B cell (primary cell): ENCODE data around the gene CLCF1. TPM values are rescaled to one million over a fixed set of nuclear protein-coding genes. Genes with fewer than 3 reads are reported as not detected.

Source experiments
- ATAC-seq: fragments of 200-7000 bp; cut with Tn5 transposase; one replicate; pipeline ENCODE4 v1.10.0; 2021; ENCODE audit warnings: low read depth, mild to moderate bottlenecking, moderate number of reproducible peaks, moderate library complexity
- CTCF ChIA-PET: fragments of 350-600 bp; sonication (Branson Sonifier 250); formaldehyde crosslinking; loops from one replicate; lab custom pipeline; 2021; ENCODE audit warnings: antibody characterized with exemption, inconsistent platforms; lab: Charles Lee
- POLR2A ChIA-PET: fragments of 350-600 bp; sonication (Branson Sonifier 250); formaldehyde crosslinking; loops from one replicate; lab custom pipeline; 2021; ENCODE audit warnings: antibody characterized with exemption; lab: Charles Lee
- DNase-seq: peaks from one replicate; pipeline ENCODE4 v3.0.0; 2013
- H2AFZ ChIP-seq: 2 replicates; pipeline ENCODE4 v1.6.1; 2012; ENCODE audit warnings: mild to moderate bottlenecking, low read depth, low read length; ENCODE audit not compliant: insufficient read depth, poor library complexity, severe bottlenecking
- H3K27ac ChIP-seq, 2 donors: 1 replicate in 1 of 2; 2 replicates in 1 of 2; pipeline ENCODE4 v1.5.1; 2012 to 2013; ENCODE audit warnings: low read length in 2 of 2, mild to moderate bottlenecking in 2 of 2, moderate library complexity in 1 of 2
- H3K27me3 ChIP-seq, 4 experiments: fragments of 200-600 bp in 1 of 4; sonication (generic) in 1 of 4; replicated peaks in 1 of 4; 1 replicate in 2 of 4; 2 replicates in 2 of 4; pipeline versions ENCODE4 v1.6.1 to v1.7.0; 2013 to 2016; ENCODE audit warnings: low read length in 3 of 4, mild to moderate bottlenecking in 2 of 4, mixed read lengths in 1 of 4, moderate library complexity in 1 of 4; ENCODE audit not compliant: insufficient read depth in 4 of 4, control insufficient read depth in 3 of 4; ENCODE audit errors: control extremely low read depth in 1 of 4
- H3K36me3 ChIP-seq, 2 experiments: replicated peaks in 1 of 2; 1 replicate in 1 of 2; 2 replicates in 1 of 2; pipeline versions ENCODE4 v1.6.1 to v1.7.1; 2013; ENCODE audit warnings: low read length in 1 of 2; ENCODE audit not compliant: insufficient read depth in 2 of 2, control insufficient read depth in 1 of 2; ENCODE audit errors: control extremely low read depth in 1 of 2, extremely low read depth in 1 of 2
- H3K4me1 ChIP-seq, 2 donors: fragments of 200-600 bp in 1 of 2; sonication (generic) in 1 of 2; 1 replicate in 1 of 2; 2 replicates in 1 of 2; pipeline versions ENCODE4 v1.5.1 to v1.6.1; 2013 to 2017; ENCODE audit warnings: low read length in 2 of 2; ENCODE audit not compliant: control insufficient read depth in 2 of 2, insufficient read depth in 2 of 2
- H3K4me2 ChIP-seq: replicated peaks from 2 replicates; pipeline ENCODE3; 2012; ENCODE audit warnings: mild to moderate bottlenecking, low read depth, low read length; ENCODE audit not compliant: poor library complexity, severe bottlenecking
- H3K4me3 ChIP-seq, 5 experiments: fragments of 200-600 bp in 1 of 5; sonication (generic) in 1 of 5; 1 replicate in 3 of 5; 2 replicates in 2 of 5; pipeline versions ENCODE4 v1.5.1 to v1.7.0; 2011 to 2016; ENCODE audit warnings: low read length in 4 of 5, mild to moderate bottlenecking in 4 of 5, low read depth in 2 of 5, control low read depth in 1 of 5, moderate library complexity in 1 of 5; ENCODE audit not compliant: insufficient read depth in 1 of 5; ENCODE audit errors: control extremely low read depth in 1 of 5, extremely low read depth in 1 of 5
- H3K79me2 ChIP-seq: fragments of 200-600 bp; sonication (generic); one replicate; pipeline ENCODE4 v1.6.0; 2016; ENCODE audit warnings: low read length; ENCODE audit not compliant: control insufficient read depth, insufficient read depth
- H3K9ac ChIP-seq: fragments of 200-600 bp; sonication (generic); 2 replicates; pipeline ENCODE4 v1.6.1; 2017; ENCODE audit warnings: mild to moderate bottlenecking, low read length, moderate library complexity
- H3K9me3 ChIP-seq, 3 donors: one replicate each; pipeline versions ENCODE4 v1.6.1 to v1.7.1; 2013; ENCODE audit warnings: low read length in 2 of 3; ENCODE audit not compliant: control insufficient read depth in 2 of 3, insufficient read depth in 1 of 3; ENCODE audit errors: control extremely low read depth in 1 of 3
- H4K20me1 ChIP-seq: 2 replicates; pipeline ENCODE4 v1.6.0; 2012; ENCODE audit warnings: mild to moderate bottlenecking, low read length; ENCODE audit not compliant: insufficient read depth, control insufficient read depth, poor library complexity, severe bottlenecking
- H3K27ac Mint-ChIP-seq: one replicate; pipeline ENCODE4 v1.8.0; 2021; ENCODE audit warnings: mixed read lengths
- H3K27me3 Mint-ChIP-seq: one replicate; pipeline ENCODE4 v1.8.0; 2021; ENCODE audit warnings: mixed read lengths
- H3K4me1 Mint-ChIP-seq: one replicate; pipeline ENCODE4 v1.8.0; 2021; ENCODE audit warnings: mixed read lengths
- H3K4me3 Mint-ChIP-seq: one replicate; pipeline ENCODE4 v1.8.0; 2021; ENCODE audit warnings: mixed read lengths
- H3K9me3 Mint-ChIP-seq: one replicate; pipeline ENCODE4 v1.8.0; 2022; ENCODE audit warnings: mixed read lengths; ENCODE audit not compliant: insufficient read depth
- EZH2 ChIP-seq: IDR thresholded peaks from 2 replicates; pipeline ENCODE4 v1.6.1; 2012; ENCODE audit warnings: borderline replicate concordance, low read depth, mild to moderate bottlenecking, moderate library complexity, low read length; ENCODE audit not compliant: insufficient read depth, poor library complexity, severe bottlenecking
- WGBS: methylation state at CpG from one replicate; pipeline ENCODE4 v1.1.5; 2013; ENCODE audit warnings: missing lambda C conversion rate; ENCODE audit not compliant: insufficient coverage; 5-methylcytosine and 5-hydroxymethylcytosine counted together
- intact Hi-C: fragments of 100-400 bp; cut with micrococcal nuclease; formaldehyde crosslinking; loops from one replicate; pipeline ENCODE4 v1.10.0; 2022
- polyA plus RNA-seq: library from polyadenylated mRNA; depleted of rRNA; stranded (reverse); fragments of >200 nt; gene quantifications from 2 replicates; pipeline ENCODE4 v1.2.3, GENCODE V29; 2012
- total RNA-seq, 2 donors: library from RNA; stranded (reverse); fragments of 120-200 nt in 1 of 2; gene quantifications; 1 replicate in 1 of 2; 2 replicates in 1 of 2; pipeline versions ENCODE4 v1.2.3 to v1.2.4, GENCODE V29; 2013 to 2022
- TF ChIP-seq, protein P1 (sequence below): fragments of 200-600 bp; IDR thresholded peaks from one replicate; pipeline ENCODE4 v1.8.0; 2022; ENCODE audit warnings: antibody characterized with exemption, mild to moderate bottlenecking

CLCF1 gene
- total and polyA plus RNA-seq, 2 donors (not counting 1 experiment from before 2014, with no cell fraction given), result 29.1 to 44.6 TPM

DNA sequence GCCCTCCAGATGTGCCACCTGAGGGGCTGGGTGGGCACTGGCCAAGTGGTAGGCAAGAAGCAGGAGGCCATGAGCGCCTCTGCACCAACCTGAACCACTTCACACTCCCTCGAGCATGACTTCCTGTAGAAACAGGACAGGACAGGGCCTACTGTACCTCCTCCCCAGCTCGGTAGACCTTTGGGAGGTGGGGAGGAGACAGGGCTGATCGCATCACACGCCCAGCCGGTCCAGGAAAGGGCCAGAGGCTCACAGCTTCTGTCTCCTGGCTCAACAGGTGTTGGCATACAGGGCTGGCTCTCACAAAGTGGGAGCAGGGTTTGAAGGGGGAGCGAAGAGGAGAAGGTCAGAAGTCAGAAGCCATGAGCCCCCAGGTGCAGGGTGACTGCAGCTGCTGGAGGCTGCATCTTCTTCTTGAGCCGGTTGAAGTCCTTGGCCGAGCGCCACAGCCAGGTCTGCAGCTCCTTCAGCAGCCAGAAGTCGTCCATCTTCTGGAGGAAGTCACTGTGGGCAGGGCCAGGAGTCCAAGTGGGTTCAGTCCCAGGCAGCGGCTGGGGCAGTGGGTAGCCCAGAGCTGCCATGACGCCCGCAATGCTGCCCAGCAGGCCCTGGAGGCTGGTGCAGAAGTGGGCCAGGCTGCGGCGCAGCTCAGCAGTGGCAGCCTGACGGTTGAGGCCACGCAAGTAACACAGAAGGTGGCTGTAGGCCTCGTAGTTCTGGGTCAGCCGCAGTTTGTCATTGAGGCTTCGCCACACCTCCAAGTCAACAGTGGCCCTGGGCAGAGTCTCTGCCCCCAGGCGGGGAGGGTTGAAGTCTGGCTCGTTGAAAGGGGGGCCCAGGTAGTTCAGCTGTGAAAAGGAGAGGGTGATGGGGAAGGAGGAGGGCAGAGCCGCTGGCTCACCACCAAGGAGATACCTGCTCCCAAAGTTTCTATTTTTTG is 8.3 kb downstream of the CLCF1 start:
- H3K27me3 Mint-ChIP-seq, result no peaks in the 10 kb centered on the region
- peak overlapping the region; percentile 90 for H3K27ac Mint-ChIP-seq
- peak; percentile 38 for DNase-seq
- TF ChIP-seq EZH2, result no peak
- TF ChIP-seq, protein P1, sequence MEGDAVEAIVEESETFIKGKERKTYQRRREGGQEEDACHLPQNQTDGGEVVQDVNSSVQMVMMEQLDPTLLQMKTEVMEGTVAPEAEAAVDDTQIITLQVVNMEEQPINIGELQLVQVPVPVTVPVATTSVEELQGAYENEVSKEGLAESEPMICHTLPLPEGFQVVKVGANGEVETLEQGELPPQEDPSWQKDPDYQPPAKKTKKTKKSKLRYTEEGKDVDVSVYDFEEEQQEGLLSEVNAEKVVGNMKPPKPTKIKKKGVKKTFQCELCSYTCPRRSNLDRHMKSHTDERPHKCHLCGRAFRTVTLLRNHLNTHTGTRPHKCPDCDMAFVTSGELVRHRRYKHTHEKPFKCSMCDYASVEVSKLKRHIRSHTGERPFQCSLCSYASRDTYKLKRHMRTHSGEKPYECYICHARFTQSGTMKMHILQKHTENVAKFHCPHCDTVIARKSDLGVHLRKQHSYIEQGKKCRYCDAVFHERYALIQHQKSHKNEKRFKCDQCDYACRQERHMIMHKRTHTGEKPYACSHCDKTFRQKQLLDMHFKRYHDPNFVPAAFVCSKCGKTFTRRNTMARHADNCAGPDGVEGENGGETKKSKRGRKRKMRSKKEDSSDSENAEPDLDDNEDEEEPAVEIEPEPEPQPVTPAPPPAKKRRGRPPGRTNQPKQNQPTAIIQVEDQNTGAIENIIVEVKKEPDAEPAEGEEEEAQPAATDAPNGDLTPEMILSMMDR, result no peak
- 59% methylated on average over 21 of the region's 24 CpGs for WGBS
- Histone ChIP-seq H3K27ac (peak overlapping the region; percentile 50 to 70), H3K9me3 (no peaks in the 10 kb centered on the region), H3K36me3 (peaks cover 0 to 40% of the 10 kb centered on the region in 2 experiments), H3K4me2 (peak overlapping the region; percentile 93), H3K4me1 (peaks cover 72 to 73% of the 10 kb centered on the region in 2 donors), H3K4me3 (peak overlapping the region in 1 of 5 experiments; percentile 11), H2AFZ (no peak overlapping the region), H4K20me1 (peaks cover 57% of the 10 kb centered on the region), H3K27me3 (no peaks in the 10 kb centered on the region), H3K9ac (no peak overlapping the region), H3K79me2 (peaks cover 60% of the 10 kb centered on the region)
- H3K9me3 Mint-ChIP-seq, result no peaks in the 10 kb centered on the region
- H3K4me3 Mint-ChIP-seq, result peak overlapping the region; percentile 80
- ChIA-PET CTCF (interaction anchor here (1.2 to 42.2 kb wide), 3 partner anchors 7 to 284 kb away, joined by 4 to 2379 read pairs (median 2379); partner anchors contain the start of genes CLCF1, POLD4 and RAD9A), POLR2A (interaction anchor here (0.6 to 14.2 kb wide), 4 partner anchors 8 to 36 kb away, joined by 5 to 323 read pairs (median 6); partner anchors contain the start of genes CLCF1, POLD4 and PPP1CA)
- ATAC-seq, result peak; percentile 23
- intact Hi-C loops, result no loop called here
- peaks cover 83% of the 10 kb centered on the region for H3K4me1 Mint-ChIP-seq
